Tibial nerve (tissue), 4 donors: Measurements from ENCODE around the gene PLS3. TPM values are rescaled to one million over a fixed set of nuclear protein-coding genes. Genes with fewer than 3 reads are reported as not detected.
"Not testable (repeated sequence)": the region's sequence is repeated elsewhere in the genome, so short reads cannot be mapped to it uniquely, and the experiment has no call there.

Source experiments
- DNase-seq, 2 donors: peaks; one replicate each; pipeline ENCODE4 v3.0.0-alpha.2; 2019; ENCODE audit warnings: low spot score in 2 of 2
- H3K27ac ChIP-seq, 4 donors: fragments of 200-600 bp; sonication (generic) in 3 of 4; one replicate each; pipeline ENCODE4 v1.5.1; 2017 to 2019; ENCODE audit warnings: mild to moderate bottlenecking in 1 of 4
- H3K27me3 ChIP-seq, 2 donors: fragments of 200-600 bp; sonication (generic) in 1 of 2; one replicate each; pipeline versions ENCODE4 v1.5.1 to v1.6.0; 2017 to 2019
- H3K36me3 ChIP-seq, 3 donors: fragments of 200-600 bp; sonication (generic); one replicate each; pipeline ENCODE4 v1.5.1; 2018 to 2019
- H3K4me1 ChIP-seq, 4 donors: fragments of 200-600 bp; sonication (generic) in 3 of 4; one replicate each; pipeline ENCODE4 v1.5.1; 2017 to 2019
- H3K4me3 ChIP-seq, 4 donors: fragments of 200-600 bp; sonication (generic) in 3 of 4; one replicate each; pipeline ENCODE4 v1.5.1; 2017 to 2019; ENCODE audit warnings: mild to moderate bottlenecking in 1 of 4, moderate library complexity in 1 of 4
- H3K9me3 ChIP-seq, 4 donors: fragments of 200-600 bp; sonication (generic) in 3 of 4; one replicate each; pipeline ENCODE4 v1.5.1; 2017 to 2019
- CTCF ChIP-seq, 5 experiments: fragments of 200-600 bp in 3 of 5; fragments of 450-650 bp in 2 of 5; sonication (generic) in 3 of 5; IDR thresholded peaks; one replicate each; pipeline ENCODE4 v1.5.1; 2016 to 2019; ENCODE audit warnings: antibody characterized with exemption in 5 of 5, mild to moderate bottlenecking in 3 of 5, moderate library complexity in 2 of 5
- EP300 ChIP-seq, 2 donors: sonication (generic); formaldehyde crosslinking; IDR thresholded peaks; one replicate each; pipeline ENCODE4 v1.6.1; 2017; ENCODE audit warnings: antibody characterized with exemption in 2 of 2, mild to moderate bottlenecking in 1 of 2
- POLR2A ChIP-seq, 2 donors: fragments of 450-650 bp; IDR thresholded peaks; one replicate each; pipeline ENCODE4 v1.6.1; 2017; ENCODE audit warnings: antibody characterized with exemption in 2 of 2, mild to moderate bottlenecking in 2 of 2, moderate library complexity in 2 of 2
- WGBS, 2 donors: methylation state at CpG; one replicate each; pipeline ENCODE4 v1.1.5; 2018; 5-methylcytosine and 5-hydroxymethylcytosine counted together
- total RNA-seq, 4 donors: library from RNA; depleted of rRNA; stranded (reverse); fragments of >200 nt; gene quantifications; one replicate each; pipeline ENCODE4 v1.1.0, GENCODE V29; 2016

PLS3 gene
- total RNA-seq, 4 donors from 2014 or later = 60.9 to 93.8 (median 82.4) TPM

GRCh38 chrX:115531818-115532403 lies 29.1 kb upstream of the PLS3 start:
- TF ChIP-seq POLR2A (IDR thresholded peaks at IDR 0.05) (no peak), EP300 (IDR thresholded peaks at IDR 0.05) (no peak)
- Histone ChIP-seq H3K4me3 (no peak overlapping the region), H3K27me3 (peaks cover 0 to 16% of the 10 kb centered on the region in 2 donors), H3K4me1 (no peaks in the 10 kb centered on the region), H3K9me3 (no peaks in the 10 kb centered on the region), H3K36me3 (no peaks in the 10 kb centered on the region), H3K27ac (no peak overlapping the region)
- 74 to 79% methylated on average over 4 of the region's 4 CpGs for WGBS, 2 donors
- DNase-seq = no peak

GRCh38 chrX:115533485-115533884 lies 27.5 kb upstream of the PLS3 start:
- Histone ChIP-seq H3K36me3 (no peaks in the 10 kb centered on the region), H3K4me1 (no peaks in the 10 kb centered on the region), H3K9me3 (no peaks in the 10 kb centered on the region), H3K27me3 (peaks cover 0 to 9% of the 10 kb centered on the region in 2 donors), H3K27ac (peak overlapping the region in 1 of 4 donors; percentile 29), H3K4me3 (no peak overlapping the region)
- no peak for DNase-seq
- TF ChIP-seq EP300 (IDR thresholded peaks at IDR 0.05) (no peak), CTCF (IDR thresholded peaks at IDR 0.05) (no peak), POLR2A (IDR thresholded peaks at IDR 0.05) (no peak)
- WGBS, 2 donors = 20 to 28% methylated on average over 1 of the region's 1 CpG

GRCh38 chrX:115534383-115534782 lies 26.6 kb upstream of the PLS3 start:
- Histone ChIP-seq H3K4me3 (no peak overlapping the region), H3K9me3 (no peaks in the 10 kb centered on the region), H3K27ac (no peak overlapping the region), H3K4me1 (no peaks in the 10 kb centered on the region), H3K27me3 (peaks cover 0 to under 1% of the 10 kb centered on the region in 2 donors), H3K36me3 (no peaks in the 10 kb centered on the region)
- 94 to 100% methylated on average over 1 of the region's 1 CpG for WGBS, 2 donors
- no peak for DNase-seq
- TF ChIP-seq CTCF (IDR thresholded peaks at IDR 0.05) = no peak
- TF ChIP-seq POLR2A (IDR thresholded peaks at IDR 0.05) = no peak
- no peak for TF ChIP-seq EP300 (IDR thresholded peaks at IDR 0.05)

GRCh38 chrX:115535421-115535820 lies 25.6 kb upstream of the PLS3 start:
- Histone ChIP-seq H3K27me3 (no peaks in the 10 kb centered on the region), H3K4me3 (no peak overlapping the region), H3K9me3 (no peaks in the 10 kb centered on the region), H3K36me3 (no peaks in the 10 kb centered on the region), H3K27ac (no peak overlapping the region), H3K4me1 (no peaks in the 10 kb centered on the region)
- no peak for DNase-seq
- TF ChIP-seq EP300 (IDR thresholded peaks at IDR 0.05) (no peak), CTCF (IDR thresholded peaks at IDR 0.05) (no peak), POLR2A (IDR thresholded peaks at IDR 0.05) (no peak)

- no peak overlapping the region for H3K4me3 ChIP-seq
- H3K4me1 ChIP-seq = no peaks in the 10 kb centered on the region
- no peaks in the 10 kb centered on the region for H3K27me3 ChIP-seq
- TF ChIP-seq POLR2A (IDR thresholded peaks at IDR 0.05) = no peak
- no peak for TF ChIP-seq CTCF (IDR thresholded peaks at IDR 0.05)
- no peak for TF ChIP-seq EP300 (IDR thresholded peaks at IDR 0.05)
- no peaks in the 10 kb centered on the region for H3K9me3 ChIP-seq
- DNase-seq = no peak
- no peak overlapping the region for H3K27ac ChIP-seq
- WGBS, 2 donors = 75 to 87% methylated on average over 1 of the region's 1 CpG
- H3K36me3 ChIP-seq = no peaks in the 10 kb centered on the region
Observed at GRCh38 chrX:115535844-115536243, 25.1 kb upstream of the PLS3 start.

DNA sequence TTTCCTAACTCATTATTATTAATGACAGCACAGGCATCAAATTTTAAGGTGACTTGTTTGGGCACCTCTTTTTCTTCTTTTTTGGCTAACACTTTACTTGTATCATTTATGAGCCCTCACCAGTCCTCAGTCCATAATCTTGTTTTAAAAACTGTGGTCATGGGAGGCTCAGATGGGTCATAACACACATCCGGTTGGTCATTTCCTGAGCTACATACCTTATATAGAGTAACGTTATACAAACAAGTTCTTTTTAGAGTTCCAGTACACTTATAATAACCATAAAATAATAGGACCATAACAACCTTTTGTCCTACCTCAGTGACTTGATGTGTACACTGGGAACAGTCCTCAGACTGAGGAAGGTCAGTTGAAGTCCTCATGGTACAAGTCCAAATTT lies 21.1 kb upstream of the PLS3 start:
- Histone ChIP-seq H3K27ac (no peak overlapping the region), H3K9me3 (no peaks in the 10 kb centered on the region), H3K27me3 (peaks cover 0 to 6% of the 10 kb centered on the region in 2 donors), H3K4me1 (no peaks in the 10 kb centered on the region), H3K36me3 (no peaks in the 10 kb centered on the region), H3K4me3 (no peak overlapping the region)
- WGBS, 2 donors = 68 to 79% methylated on average over 2 of the region's 2 CpGs
- no peak for DNase-seq
- TF ChIP-seq CTCF (IDR thresholded peaks at IDR 0.05) = no peak
- TF ChIP-seq POLR2A (IDR thresholded peaks at IDR 0.05) = no peak
- no peak for TF ChIP-seq EP300 (IDR thresholded peaks at IDR 0.05)

DNA sequence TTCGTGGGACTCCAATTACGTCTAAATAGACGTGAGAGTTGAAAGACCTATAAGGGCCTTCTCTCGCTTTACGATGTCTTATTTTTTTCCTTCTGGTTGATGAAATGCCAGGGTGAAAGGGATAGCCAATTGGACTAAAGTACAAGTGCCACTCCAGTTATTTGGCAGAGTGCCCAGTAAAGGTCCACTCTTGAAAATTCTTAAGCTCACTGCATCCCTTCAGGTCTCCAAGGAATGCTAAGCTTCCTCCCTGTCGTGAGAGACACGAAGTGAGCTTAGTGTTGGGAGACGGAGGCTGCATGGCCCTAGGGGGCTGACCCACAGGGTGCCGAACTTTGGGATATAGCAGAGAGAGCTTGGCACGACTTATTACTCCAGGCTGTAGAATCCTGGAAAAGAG lies 19.9 kb upstream of the PLS3 start:
- 69 to 96% methylated on average over 6 to 10 of the region's 10 CpGs for WGBS, 2 donors

More for the DNA sequence above, 19.9 kb upstream of the PLS3 start:
- H3K9me3 ChIP-seq, H3K4me3 ChIP-seq, H3K36me3 ChIP-seq, H3K27ac ChIP-seq, H3K27me3 ChIP-seq, DNase-seq, H3K4me1 ChIP-seq: not testable (repeated sequence)
